IPS-11a (cell line): Measurements from ENCODE around the gene GPR85.
"Not testable (repeated sequence)": the region's sequence is repeated elsewhere in the genome, so short reads cannot be mapped to it uniquely, and the experiment has no call there.

Experiments used
- H3K4me3 ChIP-seq: one replicate; pipeline ENCODE4 v1.5.1; 2013; ENCODE audit warnings: low read depth, low read length, control low read depth

GPR85 gene

GRCh38 chr7:113084496-113085172 is 2.0 kb downstream of the GPR85 start:
- no peak overlapping the region for H3K4me3 ChIP-seq

GRCh38 chr7:113083816-113084495 is 2.7 kb downstream of the GPR85 start:
- no peak overlapping the region for H3K4me3 ChIP-seq

GRCh38 chr7:113083132-113083815 is 3.4 kb downstream of the GPR85 start:
- H3K4me3 ChIP-seq = no peak overlapping the region

- H3K4me3 ChIP-seq = no peak overlapping the region
Observed at GRCh38 chr7:113078331-113078730, 8.3 kb downstream of the GPR85 start.

- H3K4me3 ChIP-seq = no peak overlapping the region
Observed at GRCh38 chr7:113076703-113077102, 9.9 kb downstream of the GPR85 start.

GRCh38 chr7:113071465-113071864 is 15.2 kb downstream of the GPR85 start:
- H3K4me3 ChIP-seq = no peak overlapping the region

GRCh38 chr7:113062499-113062898 is 24.1 kb downstream of the GPR85 start:
- no peak overlapping the region for H3K4me3 ChIP-seq

GRCh38 chr7:113060100-113060499 is 26.5 kb downstream of the GPR85 start:
- H3K4me3 ChIP-seq = no peak overlapping the region

GRCh38 chr7:113054938-113055337 is 31.7 kb downstream of the GPR85 start:
- no peak overlapping the region for H3K4me3 ChIP-seq

GRCh38 chr7:113054272-113054671 is 32.4 kb downstream of the GPR85 start:
- not testable (repeated sequence) for H3K4me3 ChIP-seq

- not testable (repeated sequence) for H3K4me3 ChIP-seq
Observed at GRCh38 chr7:113049221-113049620, 37.4 kb downstream of the GPR85 start.

- H3K4me3 ChIP-seq = no peak overlapping the region
Observed at GRCh38 chr7:113046453-113046852, 40.2 kb downstream of the GPR85 start.

GRCh38 chr7:113045379-113045778 is 41.2 kb downstream of the GPR85 start:
- H3K4me3 ChIP-seq = no peak overlapping the region

GRCh38 chr7:113044394-113044793 is 42.2 kb downstream of the GPR85 start:
- H3K4me3 ChIP-seq = no peak overlapping the region

- no peak overlapping the region for H3K4me3 ChIP-seq
Observed at GRCh38 chr7:113040849-113041248, 45.8 kb downstream of the GPR85 start.

GRCh38 chr7:113033959-113034358 is 52.7 kb downstream of the GPR85 start:
- no peak overlapping the region for H3K4me3 ChIP-seq
